Stimulated activated CD4-positive, alpha-beta T cell treated with anti-CD3 and anti-CD28 coated beads, Interleukin-1b, Interleukin-23, amount 100 ng/mL, for 1 hour (primary cell): ENCODE measurements around the gene WSCD1.

Experiments
- DNase-seq, 2 donors: peaks; one replicate each; pipeline ENCODE4 v3.0.0-alpha.2; 2020; ENCODE audit warnings: low read depth in 2 of 2

Gene WSCD1

GRCh38 chr17:6069539-6070429, at the start of gene WSCD1:
Gene WSCD1 (plus strand): TSS chr17:6070379. CDS start chr17:6080659, 10,280 bp downstream.
- DNase-seq: no peak

- no peak for DNase-seq
These were observed 49.2 kb upstream of the WSCD1 start for GRCh38 chr17:6021011-6021400.

GRCh38 chr17:6021627-6022026, 48.6 kb upstream of the WSCD1 start:
- no peak for DNase-seq

- DNase-seq: no peak
These were observed 46.9 kb upstream of the WSCD1 start for GRCh38 chr17:6023036-6023831.

GRCh38 chr17:6024576-6024975, 45.6 kb upstream of the WSCD1 start:
- no peak for DNase-seq

GRCh38 chr17:6027342-6028024, 42.7 kb upstream of the WSCD1 start:
- DNase-seq: no peak

- no peak for DNase-seq
These were observed 41.9 kb upstream of the WSCD1 start for GRCh38 chr17:6028294-6028693.

- DNase-seq: no peak
These were observed 34.3 kb upstream of the WSCD1 start for GRCh38 chr17:6035801-6036394.

- DNase-seq: no peak
These were observed 29.7 kb upstream of the WSCD1 start for GRCh38 chr17:6040504-6040903.

- no peak for DNase-seq
These were observed 28.9 kb upstream of the WSCD1 start for GRCh38 chr17:6041246-6041645.

GRCh38 chr17:6043405-6043804, 26.8 kb upstream of the WSCD1 start:
- no peak for DNase-seq

- DNase-seq: no peak
These were observed 25.9 kb upstream of the WSCD1 start for GRCh38 chr17:6044261-6044660.

GRCh38 chr17:6045621-6046357, 24.4 kb upstream of the WSCD1 start:
- no peak for DNase-seq

GRCh38 chr17:6046431-6046830, 23.7 kb upstream of the WSCD1 start:
- DNase-seq: no peak

GRCh38 chr17:6046931-6047330, 23.2 kb upstream of the WSCD1 start:
- DNase-seq: no peak

- DNase-seq: no peak
These were observed 22.2 kb upstream of the WSCD1 start for GRCh38 chr17:6047966-6048365.

- no peak for DNase-seq
These were observed 21.7 kb upstream of the WSCD1 start for GRCh38 chr17:6048486-6048885.

- no peak for DNase-seq
These were observed 17.3 kb upstream of the WSCD1 start for GRCh38 chr17:6052926-6053325.

GRCh38 chr17:6054372-6054771, 15.8 kb upstream of the WSCD1 start:
- DNase-seq: no peak

- no peak for DNase-seq
These were observed 14.1 kb upstream of the WSCD1 start for GRCh38 chr17:6056104-6056503.

- no peak for DNase-seq
These were observed 12.6 kb upstream of the WSCD1 start for GRCh38 chr17:6057562-6057961.
